H9 (cell line): ENCODE results near the gene COL27A1. TPM values are rescaled to one million over a fixed set of nuclear protein-coding genes. Genes with fewer than 3 reads are reported as not detected.

Experiments used
- DNase-seq: peaks from one replicate; pipeline ENCODE4 v3.0.0-alpha.2; 2017
- H2AFZ ChIP-seq: one replicate; pipeline ENCODE4 v1.6.1; 2013; ENCODE audit warnings: mild to moderate bottlenecking, low read length, control low read depth, moderate library complexity
- H2AK5ac ChIP-seq: 2 replicates; pipeline ENCODE4 v1.6.1; 2013; ENCODE audit warnings: low read length, control low read depth, mixed read lengths; ENCODE audit not compliant: insufficient read length
- H2BK120ac ChIP-seq: one replicate; pipeline ENCODE4 v1.6.1; 2013; ENCODE audit warnings: low read depth, mild to moderate bottlenecking, low read length, control low read depth, inconsistent platforms; ENCODE audit not compliant: poor library complexity, severe bottlenecking
- H2BK12ac ChIP-seq: 2 replicates; pipeline ENCODE4 v1.6.1; 2013; ENCODE audit warnings: low read length, control low read depth, mixed read lengths, low read depth; ENCODE audit not compliant: insufficient read length
- H2BK15ac ChIP-seq: 2 replicates; pipeline ENCODE4 v1.6.1; 2013; ENCODE audit warnings: low read depth, low read length, control low read depth
- H2BK20ac ChIP-seq: one replicate; pipeline ENCODE4 v1.6.1; 2013; ENCODE audit warnings: low read depth, mild to moderate bottlenecking, low read length, control low read depth, inconsistent platforms; ENCODE audit not compliant: poor library complexity, severe bottlenecking
- H2BK5ac ChIP-seq: 2 replicates; pipeline ENCODE4 v1.6.1; 2013; ENCODE audit warnings: low read length, control low read depth, mixed read lengths; ENCODE audit not compliant: insufficient read length
- H3K14ac ChIP-seq: 2 replicates; pipeline ENCODE4 v1.6.1; 2013; ENCODE audit warnings: low read length, control low read depth; ENCODE audit not compliant: insufficient read depth
- H3K18ac ChIP-seq: 2 replicates; pipeline ENCODE4 v1.6.1; 2013; ENCODE audit warnings: low read depth, mild to moderate bottlenecking, mixed read lengths, low read length, control low read depth; ENCODE audit not compliant: insufficient read length
- H3K23ac ChIP-seq: 2 replicates; pipeline ENCODE4 v1.6.1; 2013; ENCODE audit warnings: low read length, control low read depth, mixed read lengths, low read depth; ENCODE audit not compliant: insufficient read length
- H3K23me2 ChIP-seq: 2 replicates; pipeline ENCODE4 v1.6.1; 2013; ENCODE audit warnings: low read depth, mild to moderate bottlenecking, mixed read lengths, low read length, control low read depth; ENCODE audit not compliant: insufficient read length, poor library complexity, severe bottlenecking
- H3K27ac ChIP-seq: 2 replicates; pipeline ENCODE4 v1.5.1; 2013; ENCODE audit warnings: low read length, control low read depth, mixed read lengths, low read depth; ENCODE audit not compliant: insufficient read length
- H3K27me3 ChIP-seq: 2 replicates; pipeline ENCODE4 v1.6.1; 2013; ENCODE audit warnings: low read length, control low read depth, inconsistent platforms; ENCODE audit not compliant: insufficient read depth
- H3K4ac ChIP-seq: 2 replicates; pipeline ENCODE4 v1.6.1; 2013; ENCODE audit warnings: low read depth, mild to moderate bottlenecking, control low read depth, inconsistent platforms, low read length, moderate library complexity
- H3K4me1 ChIP-seq: 2 replicates; pipeline ENCODE4 v1.6.1; 2013; ENCODE audit warnings: low read length, control low read depth, inconsistent platforms; ENCODE audit not compliant: insufficient read depth
- H3K4me2 ChIP-seq: 2 replicates; pipeline ENCODE4 v1.6.1; 2013; ENCODE audit warnings: low read length, control low read depth, mixed read lengths; ENCODE audit not compliant: insufficient read length, insufficient read depth
- H3K56ac ChIP-seq: 2 replicates; pipeline ENCODE4 v1.6.1; 2013; ENCODE audit warnings: low read depth, mild to moderate bottlenecking, mixed read lengths, low read length, control low read depth; ENCODE audit not compliant: insufficient read length
- H3K79me1 ChIP-seq: 2 replicates; pipeline ENCODE4 v1.6.1; 2013; ENCODE audit warnings: low read depth, mild to moderate bottlenecking, moderate library complexity, low read length, control low read depth, inconsistent platforms; ENCODE audit not compliant: insufficient read depth, poor library complexity, severe bottlenecking
- H3K79me2 ChIP-seq: 2 replicates; pipeline ENCODE4 v1.6.1; 2013; ENCODE audit warnings: low read length, control low read depth, inconsistent platforms; ENCODE audit not compliant: insufficient read depth
- H3K9ac ChIP-seq: 2 replicates; pipeline ENCODE4 v1.6.1; 2013; ENCODE audit warnings: low read length, control low read depth, mixed read lengths; ENCODE audit not compliant: insufficient read length; ENCODE audit errors: extremely low read depth
- H3K9me3 ChIP-seq: one replicate; pipeline ENCODE4 v1.6.1; 2013; ENCODE audit warnings: low read depth, low read length, inconsistent platforms; ENCODE audit not compliant: control insufficient read depth
- H3T11ph ChIP-seq: one replicate; pipeline ENCODE4 v1.6.1; 2013; ENCODE audit warnings: mild to moderate bottlenecking, low read length, control low read depth, inconsistent platforms
- H4K20me1 ChIP-seq: one replicate; pipeline ENCODE4 v1.6.1; 2013; ENCODE audit not compliant: control insufficient read depth, insufficient read length, insufficient read depth
- H4K5ac ChIP-seq: 2 replicates; pipeline ENCODE4 v1.6.1; 2013; ENCODE audit warnings: low read depth, mild to moderate bottlenecking, mixed read lengths, low read length, control low read depth; ENCODE audit not compliant: insufficient read length
- H4K8ac ChIP-seq: replicated peaks from 2 replicates; pipeline ENCODE4 v1.6.1; 2013; ENCODE audit warnings: low read length, control low read depth, mixed read lengths, low read depth; ENCODE audit not compliant: insufficient read length
- H4K91ac ChIP-seq: 2 replicates; pipeline ENCODE4 v1.6.1; 2013; ENCODE audit warnings: low read depth, mild to moderate bottlenecking, moderate library complexity, mixed read lengths, low read length, control low read depth; ENCODE audit not compliant: insufficient read length
- H3K27ac Mint-ChIP-seq, 3 experiments: 2 replicates in 2 of 3; 3 replicates in 1 of 3; pipeline ENCODE4 v1.8.0; 2020 to 2021; ENCODE audit warnings: mixed read lengths in 3 of 3, mild to moderate bottlenecking in 1 of 3, moderate library complexity in 1 of 3
- H3K27me3 Mint-ChIP-seq: 2 replicates; pipeline ENCODE4 v1.8.0; 2021; ENCODE audit warnings: low read depth, mild to moderate bottlenecking, moderate library complexity, mixed read lengths
- H3K36me3 Mint-ChIP-seq, 3 experiments: 2 replicates in 2 of 3; 3 replicates in 1 of 3; pipeline ENCODE4 v1.8.0; 2020 to 2021; ENCODE audit warnings: low read depth in 3 of 3, mixed read lengths in 3 of 3; ENCODE audit not compliant: insufficient read depth in 1 of 3
- H3K4me1 Mint-ChIP-seq, 2 experiments: 2 replicates each; pipeline ENCODE4 v1.8.0; 2020; ENCODE audit warnings: mixed read lengths in 2 of 2
- H3K4me3 Mint-ChIP-seq, 2 experiments: 2 replicates in 1 of 2; 3 replicates in 1 of 2; pipeline ENCODE4 v1.8.0; 2020 to 2021; ENCODE audit warnings: mild to moderate bottlenecking in 2 of 2, mixed read lengths in 2 of 2, moderate library complexity in 1 of 2
- H3K9me3 Mint-ChIP-seq, 2 experiments: 2 replicates in 1 of 2; 3 replicates in 1 of 2; pipeline ENCODE4 v1.8.0; 2020; ENCODE audit warnings: mild to moderate bottlenecking in 2 of 2, mixed read lengths in 2 of 2, moderate library complexity in 1 of 2
- CTCF ChIP-seq: fragments of 200-600 bp; sonication (generic); conservative IDR thresholded peaks from 3 replicates; pipeline ENCODE4 v1.8.0; 2021; ENCODE audit warnings: antibody characterized with exemption, mild to moderate bottlenecking
- WGBS: extraction: QIAGEN DNeasy Blood & Tissue Kit; methylation state at CpG from one replicate; pipeline ENCODE4 v1.1.7; 2013; ENCODE audit warnings: missing lambda C conversion rate, low lambda C conversion rate, mixed read lengths; ENCODE audit not compliant: insufficient read length; ENCODE audit errors: extremely low coverage; 5-methylcytosine and 5-hydroxymethylcytosine counted together
- total RNA-seq: library from RNA; stranded (reverse); gene quantifications from 2 replicates; pipeline ENCODE4 v1.2.1, GENCODE V29; 2021

The COL27A1 gene
- total RNA-seq, 1 experiment from 2014 or later, result 17.9 TPM

- H2AK5ac ChIP-seq, result no peak overlapping the region
- no peak overlapping the region for H2AFZ ChIP-seq
- H3K23ac ChIP-seq, result no peak overlapping the region
- TF ChIP-seq CTCF, result no peak
- H2BK15ac ChIP-seq, result no peak overlapping the region
- H3K14ac ChIP-seq, result no peak overlapping the region
- no peaks in the 10 kb centered on the region for H3K23me2 ChIP-seq
- Mint-ChIP-seq H3K36me3 (no peaks in the 10 kb centered on the region; a peak in 1 of 7 replicates), H3K27ac (peak overlapping the region in 1 of 3 experiments; percentile 45; a peak in 3 of 7 replicates), H3K9me3 (no peaks in the 10 kb centered on the region), H3K4me1 (peaks cover 6 to 33% of the 10 kb centered on the region in 2 experiments; a peak in 3 of 4 replicates), H3K27me3 (peaks cover 2% of the 10 kb centered on the region; the same call in 1 of the 2 replicates), H3K4me3 (no peak overlapping the region)
- no peaks in the 10 kb centered on the region for H3K27me3 ChIP-seq
- H3K79me2 ChIP-seq, result no peaks in the 10 kb centered on the region
- WGBS, result no CpG with 5 or more reads among the region's 10 CpGs
- H3T11ph ChIP-seq, result no peak overlapping the region
- H3K4me1 ChIP-seq, result no peaks in the 10 kb centered on the region
- peak; percentile 48 for DNase-seq
- no peak overlapping the region for H3K18ac ChIP-seq
- H2BK120ac ChIP-seq, result no peak overlapping the region
- no peak overlapping the region for H3K27ac ChIP-seq
- H4K91ac ChIP-seq, result no peak overlapping the region
- H3K9ac ChIP-seq, result no peak overlapping the region
- H2BK20ac ChIP-seq, result no peak overlapping the region
- no peak overlapping the region for H3K4me2 ChIP-seq
- H4K20me1 ChIP-seq, result no peaks in the 10 kb centered on the region
- H2BK12ac ChIP-seq, result no peak overlapping the region
- no peak overlapping the region for H3K56ac ChIP-seq
- H3K4ac ChIP-seq, result no peak overlapping the region
- H2BK5ac ChIP-seq, result no peak overlapping the region
- H4K5ac ChIP-seq, result no peak overlapping the region
- H3K9me3 ChIP-seq, result no peaks in the 10 kb centered on the region
- no peaks in the 10 kb centered on the region for H3K79me1 ChIP-seq
- H4K8ac ChIP-seq, result no peak overlapping the region
Measured at GRCh38 chr9:114261026-114261425, 105.7 kb downstream of the COL27A1 start.
